Measurements from ENCODE around the gene HHATL. TPM values are rescaled to one million over a fixed set of nuclear protein-coding genes. Genes with fewer than 3 reads are reported as not detected.

Gene HHATL
- total RNA-seq, 1 experiment from 2014 or later: not detected

GRCh38 chr3:42694366-42694765, 8.2 kb downstream of the HHATL start:
- H3K4me3 ChIP-seq: no peak overlapping the region
- no peaks in the 10 kb centered on the region for H3K27me3 ChIP-seq
- no peaks in the 10 kb centered on the region for H3K9me3 ChIP-seq
- no peak for DNase-seq
- no peaks in the 10 kb centered on the region for H3K36me3 ChIP-seq

- H3K9me3 ChIP-seq: no peaks in the 10 kb centered on the region
- H3K27me3 ChIP-seq: no peaks in the 10 kb centered on the region
- no peak overlapping the region for H3K4me3 ChIP-seq
- H3K36me3 ChIP-seq: no peaks in the 10 kb centered on the region
- DNase-seq: no peak
Measured at GRCh38 chr3:42693530-42693930, 9.1 kb downstream of the HHATL start.

- H3K9me3 ChIP-seq: no peaks in the 10 kb centered on the region
- H3K27me3 ChIP-seq: no peaks in the 10 kb centered on the region
- DNase-seq: no peak
- H3K4me3 ChIP-seq: no peak overlapping the region
- no peaks in the 10 kb centered on the region for H3K36me3 ChIP-seq
Measured at GRCh38 chr3:42692667-42693529, 9.7 kb downstream of the HHATL start.

GRCh38 chr3:42691816-42692666, 10.6 kb downstream of the HHATL start:
- Histone ChIP-seq H3K36me3 (no peaks in the 10 kb centered on the region), H3K4me3 (no peak overlapping the region), H3K9me3 (no peaks in the 10 kb centered on the region), H3K27me3 (no peaks in the 10 kb centered on the region)
- DNase-seq: no peak

- no peak for DNase-seq
- no peaks in the 10 kb centered on the region for H3K36me3 ChIP-seq
- H3K4me3 ChIP-seq: no peak overlapping the region
- no peaks in the 10 kb centered on the region for H3K9me3 ChIP-seq
- H3K27me3 ChIP-seq: no peaks in the 10 kb centered on the region
Measured at GRCh38 chr3:42690766-42691680, 11.6 kb downstream of the HHATL start.

- no peaks in the 10 kb centered on the region for H3K9me3 ChIP-seq
- H3K4me3 ChIP-seq: no peak overlapping the region
- H3K27me3 ChIP-seq: no peaks in the 10 kb centered on the region
- H3K36me3 ChIP-seq: no peaks in the 10 kb centered on the region
- no peak for DNase-seq
Measured at GRCh38 chr3:42690191-42690590, 12.4 kb downstream of the HHATL start.

GRCh38 chr3:42689421-42690014, 13.1 kb downstream of the HHATL start:
- DNase-seq: no peak
- Histone ChIP-seq H3K36me3 (no peaks in the 10 kb centered on the region), H3K4me3 (no peak overlapping the region), H3K27me3 (no peaks in the 10 kb centered on the region), H3K9me3 (no peaks in the 10 kb centered on the region)

- Histone ChIP-seq H3K4me3 (no peak overlapping the region), H3K36me3 (no peaks in the 10 kb centered on the region), H3K9me3 (no peaks in the 10 kb centered on the region), H3K27me3 (no peaks in the 10 kb centered on the region)
- no peak for DNase-seq
Measured at GRCh38 chr3:42688487-42689420, 13.8 kb downstream of the HHATL start.

GRCh38 chr3:42688016-42688415, 14.6 kb downstream of the HHATL start:
- DNase-seq: no peak
- H3K9me3 ChIP-seq: no peaks in the 10 kb centered on the region
- no peak overlapping the region for H3K4me3 ChIP-seq
- no peaks in the 10 kb centered on the region for H3K27me3 ChIP-seq
- no peaks in the 10 kb centered on the region for H3K36me3 ChIP-seq

- H3K4me3 ChIP-seq: no peak overlapping the region
- no peaks in the 10 kb centered on the region for H3K36me3 ChIP-seq
- no peaks in the 10 kb centered on the region for H3K9me3 ChIP-seq
- no peak for DNase-seq
- H3K27me3 ChIP-seq: no peaks in the 10 kb centered on the region
Measured at GRCh38 chr3:42686832-42687650, 15.6 kb downstream of the HHATL start.

- H3K27me3 ChIP-seq: no peaks in the 10 kb centered on the region
- no peak for DNase-seq
- no peaks in the 10 kb centered on the region for H3K36me3 ChIP-seq
- H3K4me3 ChIP-seq: no peak overlapping the region
- H3K9me3 ChIP-seq: no peaks in the 10 kb centered on the region
Measured at GRCh38 chr3:42685891-42686820, 16.4 kb downstream of the HHATL start.

- H3K36me3 ChIP-seq: no peaks in the 10 kb centered on the region
- H3K9me3 ChIP-seq: no peaks in the 10 kb centered on the region
- no peaks in the 10 kb centered on the region for H3K27me3 ChIP-seq
- DNase-seq: no peak
- no peak within 1 kb of the TSS for H3K4me3 ChIP-seq
Measured at GRCh38 chr3:42685363-42685881, 17.2 kb downstream of the HHATL start, which contains the start of gene KLHL40. Gene KLHL40, plus strand, starts transcription at chr3:42685537. Its CDS starts 82 bp downstream, at chr3:42685619.

- DNase-seq: no peak
- Histone ChIP-seq H3K4me3 (no peak overlapping the region), H3K27me3 (no peaks in the 10 kb centered on the region), H3K36me3 (no peaks in the 10 kb centered on the region), H3K9me3 (no peaks in the 10 kb centered on the region)
Measured at GRCh38 chr3:42684632-42685362, 17.8 kb downstream of the HHATL start.
